SK-N-SH (cell line): ENCODE measurements around the gene CNTROB.
A peak's percentile ranks its signal among the peaks of the same experiment; 100 is the strongest.

Experiments used
- CHD2 ChIP-seq: fragments of 150-350 bp; IDR thresholded peaks from 2 replicates; pipeline ENCODE4 v1.6.1; 2018; ENCODE audit warnings: low read length; ENCODE audit not compliant: partially characterized antibody
- EP300 ChIP-seq, 2 experiments: IDR thresholded peaks; 2 replicates each; pipeline versions ENCODE4 v1.4.0 to v1.6.1; 2012; ENCODE audit warnings: borderline replicate concordance in 1 of 2, low read depth in 1 of 2, low read length in 1 of 2
- POLR2AphosphoS5 ChIP-seq: IDR thresholded peaks from 2 replicates; pipeline ENCODE4 v1.6.1; 2012; ENCODE audit warnings: low read depth, low read length
- RAD21 ChIP-seq: IDR thresholded peaks from 2 replicates; pipeline ENCODE4 v1.6.1; 2012; ENCODE audit warnings: mild to moderate bottlenecking, low read length
- SIN3A ChIP-seq: IDR thresholded peaks from 2 replicates; pipeline ENCODE4 v1.6.1; 2012; ENCODE audit warnings: low read depth, mild to moderate bottlenecking, low read length, moderate library complexity, borderline replicate concordance
- YY1 ChIP-seq: IDR thresholded peaks from 2 replicates; pipeline ENCODE4 v1.4.0; 2012; ENCODE audit warnings: low read depth, mild to moderate bottlenecking
- TF ChIP-seq, protein P1 (sequence below): fragments of 200-600 bp; sonication (generic); IDR thresholded peaks from 2 replicates; pipeline ENCODE4 v1.6.1; 2017; ENCODE audit warnings: antibody characterized with exemption, mild to moderate bottlenecking, moderate library complexity
- TF ChIP-seq, protein P2 (sequence below): IDR thresholded peaks from 2 replicates; pipeline ENCODE4 v1.6.1; 2012; ENCODE audit warnings: mild to moderate bottlenecking, low read depth, low read length, moderate library complexity

DNA sequence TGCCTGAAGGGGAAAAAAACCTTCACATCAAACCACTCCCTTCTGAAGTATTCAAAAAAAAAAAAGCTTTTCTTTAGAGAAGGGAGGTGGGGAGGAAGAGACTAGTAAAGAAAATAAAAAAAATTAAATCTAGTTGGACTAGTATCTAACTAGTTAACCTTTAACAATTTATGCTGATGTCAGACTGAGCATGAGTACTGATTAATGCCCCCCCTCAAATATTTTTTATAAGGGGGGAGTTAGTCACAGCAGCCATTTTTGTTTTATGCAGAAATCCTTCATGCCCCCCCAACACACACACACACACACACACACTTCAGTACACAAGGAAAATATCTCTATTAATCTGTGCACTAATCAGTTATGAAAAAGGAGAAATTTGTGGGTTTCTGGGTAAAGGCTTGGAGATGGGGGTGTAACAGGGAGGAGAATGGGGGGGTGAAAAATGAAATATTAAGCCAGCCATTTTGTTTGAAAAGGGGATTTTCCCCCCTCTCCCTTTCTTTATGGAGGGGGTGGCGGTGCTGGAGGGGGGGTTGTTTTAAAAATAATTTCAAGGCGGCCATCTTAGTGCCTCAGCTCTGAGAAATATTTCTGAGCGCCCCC lies 48.1 kb upstream of the CNTROB start:
- TF ChIP-seq, protein P1, sequence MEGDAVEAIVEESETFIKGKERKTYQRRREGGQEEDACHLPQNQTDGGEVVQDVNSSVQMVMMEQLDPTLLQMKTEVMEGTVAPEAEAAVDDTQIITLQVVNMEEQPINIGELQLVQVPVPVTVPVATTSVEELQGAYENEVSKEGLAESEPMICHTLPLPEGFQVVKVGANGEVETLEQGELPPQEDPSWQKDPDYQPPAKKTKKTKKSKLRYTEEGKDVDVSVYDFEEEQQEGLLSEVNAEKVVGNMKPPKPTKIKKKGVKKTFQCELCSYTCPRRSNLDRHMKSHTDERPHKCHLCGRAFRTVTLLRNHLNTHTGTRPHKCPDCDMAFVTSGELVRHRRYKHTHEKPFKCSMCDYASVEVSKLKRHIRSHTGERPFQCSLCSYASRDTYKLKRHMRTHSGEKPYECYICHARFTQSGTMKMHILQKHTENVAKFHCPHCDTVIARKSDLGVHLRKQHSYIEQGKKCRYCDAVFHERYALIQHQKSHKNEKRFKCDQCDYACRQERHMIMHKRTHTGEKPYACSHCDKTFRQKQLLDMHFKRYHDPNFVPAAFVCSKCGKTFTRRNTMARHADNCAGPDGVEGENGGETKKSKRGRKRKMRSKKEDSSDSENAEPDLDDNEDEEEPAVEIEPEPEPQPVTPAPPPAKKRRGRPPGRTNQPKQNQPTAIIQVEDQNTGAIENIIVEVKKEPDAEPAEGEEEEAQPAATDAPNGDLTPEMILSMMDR, result no peak
- TF ChIP-seq, protein P2, sequence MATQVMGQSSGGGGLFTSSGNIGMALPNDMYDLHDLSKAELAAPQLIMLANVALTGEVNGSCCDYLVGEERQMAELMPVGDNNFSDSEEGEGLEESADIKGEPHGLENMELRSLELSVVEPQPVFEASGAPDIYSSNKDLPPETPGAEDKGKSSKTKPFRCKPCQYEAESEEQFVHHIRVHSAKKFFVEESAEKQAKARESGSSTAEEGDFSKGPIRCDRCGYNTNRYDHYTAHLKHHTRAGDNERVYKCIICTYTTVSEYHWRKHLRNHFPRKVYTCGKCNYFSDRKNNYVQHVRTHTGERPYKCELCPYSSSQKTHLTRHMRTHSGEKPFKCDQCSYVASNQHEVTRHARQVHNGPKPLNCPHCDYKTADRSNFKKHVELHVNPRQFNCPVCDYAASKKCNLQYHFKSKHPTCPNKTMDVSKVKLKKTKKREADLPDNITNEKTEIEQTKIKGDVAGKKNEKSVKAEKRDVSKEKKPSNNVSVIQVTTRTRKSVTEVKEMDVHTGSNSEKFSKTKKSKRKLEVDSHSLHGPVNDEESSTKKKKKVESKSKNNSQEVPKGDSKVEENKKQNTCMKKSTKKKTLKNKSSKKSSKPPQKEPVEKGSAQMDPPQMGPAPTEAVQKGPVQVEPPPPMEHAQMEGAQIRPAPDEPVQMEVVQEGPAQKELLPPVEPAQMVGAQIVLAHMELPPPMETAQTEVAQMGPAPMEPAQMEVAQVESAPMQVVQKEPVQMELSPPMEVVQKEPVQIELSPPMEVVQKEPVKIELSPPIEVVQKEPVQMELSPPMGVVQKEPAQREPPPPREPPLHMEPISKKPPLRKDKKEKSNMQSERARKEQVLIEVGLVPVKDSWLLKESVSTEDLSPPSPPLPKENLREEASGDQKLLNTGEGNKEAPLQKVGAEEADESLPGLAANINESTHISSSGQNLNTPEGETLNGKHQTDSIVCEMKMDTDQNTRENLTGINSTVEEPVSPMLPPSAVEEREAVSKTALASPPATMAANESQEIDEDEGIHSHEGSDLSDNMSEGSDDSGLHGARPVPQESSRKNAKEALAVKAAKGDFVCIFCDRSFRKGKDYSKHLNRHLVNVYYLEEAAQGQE, result no peak
- TF ChIP-seq POLR2AphosphoS5 (0 out of 2 replicates have a peak, but pooled peaks have one; percentile 21), YY1 (peak; percentile 83), EP300 (IDR thresholded peaks at IDR 0.05; ENCODE audit: borderline replicate concordance in 1 of 2, low read depth in 1 of 2, low read length in 1 of 2) (no peak), CHD2 (peak; percentile 17), RAD21 (no peak), SIN3A (no peak)
